ENCODE data around the gene CHRNA3.

The CHRNA3 gene

GRCh38 chr15:78651930-78652615 is 31.3 kb upstream of the CHRNA3 start:
- no peaks in the 10 kb centered on the region for H3K36me3 ChIP-seq (ENCODE audit: control insufficient read depth, insufficient read depth, low read length)
- no peak overlapping the region for H3K4me3 ChIP-seq (ENCODE audit: extremely low read depth, insufficient read depth, low read length, poor library complexity, severe bottlenecking)
- H3K27ac ChIP-seq (ENCODE audit: low read depth, low read length, severe bottlenecking): no peak overlapping the region
- WGBS, 2 experiments (ENCODE audit: insufficient coverage in 2 of 2): 92 to 100% methylated on average over 1 of the region's 1 CpG
- H3K4me1 ChIP-seq (ENCODE audit: control insufficient read depth, insufficient read depth, low read length, poor library complexity, severe bottlenecking): no peaks in the 10 kb centered on the region
- H3K9me3 ChIP-seq (ENCODE audit: control insufficient read depth, low read length): no peaks in the 10 kb centered on the region

- H3K9me3 ChIP-seq (ENCODE audit: control insufficient read depth, low read length): no peaks in the 10 kb centered on the region
- H3K27ac ChIP-seq (ENCODE audit: low read depth, low read length, severe bottlenecking): no peak overlapping the region
- H3K4me3 ChIP-seq (ENCODE audit: extremely low read depth, insufficient read depth, low read length, poor library complexity, severe bottlenecking): no peak overlapping the region
- no peaks in the 10 kb centered on the region for H3K36me3 ChIP-seq (ENCODE audit: control insufficient read depth, insufficient read depth, low read length)
- no peaks in the 10 kb centered on the region for H3K4me1 ChIP-seq (ENCODE audit: control insufficient read depth, insufficient read depth, low read length, poor library complexity, severe bottlenecking)
- 70 to 87% methylated on average over 3 of the region's 3 CpGs for WGBS, 2 experiments (ENCODE audit: insufficient coverage in 2 of 2)
Measured at GRCh38 chr15:78651007-78651406, 30.2 kb upstream of the CHRNA3 start.

GRCh38 chr15:78650022-78650421 is 29.2 kb upstream of the CHRNA3 start:
- no peaks in the 10 kb centered on the region for H3K4me1 ChIP-seq (ENCODE audit: control insufficient read depth, insufficient read depth, low read length, poor library complexity, severe bottlenecking)
- WGBS, 2 experiments (ENCODE audit: insufficient coverage in 2 of 2): 78 to 95% methylated on average over 4 of the region's 4 CpGs
- no peak overlapping the region for H3K4me3 ChIP-seq (ENCODE audit: extremely low read depth, insufficient read depth, low read length, poor library complexity, severe bottlenecking)
- H3K36me3 ChIP-seq (ENCODE audit: control insufficient read depth, insufficient read depth, low read length): no peaks in the 10 kb centered on the region
- no peaks in the 10 kb centered on the region for H3K9me3 ChIP-seq (ENCODE audit: control insufficient read depth, low read length)
- H3K27ac ChIP-seq (ENCODE audit: low read depth, low read length, severe bottlenecking): no peak overlapping the region

- H3K9me3 ChIP-seq (ENCODE audit: control insufficient read depth, low read length): no peaks in the 10 kb centered on the region
- no peak overlapping the region for H3K27ac ChIP-seq (ENCODE audit: low read depth, low read length, severe bottlenecking)
- peaks cover 4% of the 10 kb centered on the region for H3K4me1 ChIP-seq (ENCODE audit: control insufficient read depth, insufficient read depth, low read length, poor library complexity, severe bottlenecking)
- 78 to 90% methylated on average over 3 to 4 of the region's 4 CpGs for WGBS, 2 experiments (ENCODE audit: insufficient coverage in 2 of 2)
- H3K36me3 ChIP-seq (ENCODE audit: control insufficient read depth, insufficient read depth, low read length): no peaks in the 10 kb centered on the region
- H3K4me3 ChIP-seq (ENCODE audit: extremely low read depth, insufficient read depth, low read length, poor library complexity, severe bottlenecking): no peak overlapping the region
Measured at GRCh38 chr15:78645009-78645408, 24.2 kb upstream of the CHRNA3 start.

GRCh38 chr15:78642331-78642730 is 21.5 kb upstream of the CHRNA3 start:
- no peak overlapping the region for H3K4me3 ChIP-seq (ENCODE audit: extremely low read depth, insufficient read depth, low read length, poor library complexity, severe bottlenecking)
- H3K27ac ChIP-seq (ENCODE audit: low read depth, low read length, severe bottlenecking): no peak overlapping the region
- H3K4me1 ChIP-seq (ENCODE audit: control insufficient read depth, insufficient read depth, low read length, poor library complexity, severe bottlenecking): peaks cover 4% of the 10 kb centered on the region
- no peaks in the 10 kb centered on the region for H3K9me3 ChIP-seq (ENCODE audit: control insufficient read depth, low read length)
- 83 to 100% methylated on average over 1 of the region's 5 CpGs for WGBS, 2 experiments (ENCODE audit: insufficient coverage in 2 of 2)
- no peaks in the 10 kb centered on the region for H3K36me3 ChIP-seq (ENCODE audit: control insufficient read depth, insufficient read depth, low read length)

GRCh38 chr15:78641749-78642275 is 21.0 kb upstream of the CHRNA3 start:
- H3K4me3 ChIP-seq (ENCODE audit: extremely low read depth, insufficient read depth, low read length, poor library complexity, severe bottlenecking): no peak overlapping the region
- H3K4me1 ChIP-seq (ENCODE audit: control insufficient read depth, insufficient read depth, low read length, poor library complexity, severe bottlenecking): peaks cover 4% of the 10 kb centered on the region
- no peak overlapping the region for H3K27ac ChIP-seq (ENCODE audit: low read depth, low read length, severe bottlenecking)
- H3K36me3 ChIP-seq (ENCODE audit: control insufficient read depth, insufficient read depth, low read length): no peaks in the 10 kb centered on the region
- 37 to 45% methylated on average over 6 to 9 of the region's 11 CpGs for WGBS, 2 experiments (ENCODE audit: insufficient coverage in 2 of 2)
- H3K9me3 ChIP-seq (ENCODE audit: control insufficient read depth, low read length): no peaks in the 10 kb centered on the region

GRCh38 chr15:78641102-78641748 is 20.4 kb upstream of the CHRNA3 start, which contains the start of gene CHRNB4:
Gene CHRNB4, minus strand, starts transcription at chr15:78641210. Its CDS starts 77 bp downstream, at chr15:78641133.
- no peak within 1 kb of the TSS for H3K27ac ChIP-seq (ENCODE audit: low read depth, low read length, severe bottlenecking)
- no peaks in the 10 kb centered on the region for H3K36me3 ChIP-seq (ENCODE audit: control insufficient read depth, insufficient read depth, low read length)
- WGBS, 2 experiments (ENCODE audit: insufficient coverage in 2 of 2): 0 to 1% methylated on average over 41 to 47 of the region's 47 CpGs
- peaks cover 4% of the 10 kb centered on the region for H3K4me1 ChIP-seq (ENCODE audit: control insufficient read depth, insufficient read depth, low read length, poor library complexity, severe bottlenecking)
- no peaks in the 10 kb centered on the region for H3K9me3 ChIP-seq (ENCODE audit: control insufficient read depth, low read length)
- H3K4me3 ChIP-seq (ENCODE audit: extremely low read depth, insufficient read depth, low read length, poor library complexity, severe bottlenecking): peak within 1 kb of the TSS; percentile 45

- H3K9me3 ChIP-seq (ENCODE audit: control insufficient read depth, low read length): no peaks in the 10 kb centered on the region
- peaks cover 4% of the 10 kb centered on the region for H3K4me1 ChIP-seq (ENCODE audit: control insufficient read depth, insufficient read depth, low read length, poor library complexity, severe bottlenecking)
- H3K36me3 ChIP-seq (ENCODE audit: control insufficient read depth, insufficient read depth, low read length): no peaks in the 10 kb centered on the region
- H3K27ac ChIP-seq (ENCODE audit: low read depth, low read length, severe bottlenecking): no peak overlapping the region
- H3K4me3 ChIP-seq (ENCODE audit: extremely low read depth, insufficient read depth, low read length, poor library complexity, severe bottlenecking): peak overlapping the region; percentile 45
- 16 to 18% methylated on average over 11 to 20 of the region's 32 CpGs for WGBS, 2 experiments (ENCODE audit: insufficient coverage in 2 of 2)
Measured at GRCh38 chr15:78640527-78641101, 19.8 kb upstream of the CHRNA3 start.

- H3K27ac ChIP-seq (ENCODE audit: low read depth, low read length, severe bottlenecking): no peak overlapping the region
- no peaks in the 10 kb centered on the region for H3K9me3 ChIP-seq (ENCODE audit: control insufficient read depth, low read length)
- H3K4me1 ChIP-seq (ENCODE audit: control insufficient read depth, insufficient read depth, low read length, poor library complexity, severe bottlenecking): peaks cover 4% of the 10 kb centered on the region
- H3K36me3 ChIP-seq (ENCODE audit: control insufficient read depth, insufficient read depth, low read length): no peaks in the 10 kb centered on the region
- no peak overlapping the region for H3K4me3 ChIP-seq (ENCODE audit: extremely low read depth, insufficient read depth, low read length, poor library complexity, severe bottlenecking)
- WGBS, 2 experiments (ENCODE audit: insufficient coverage in 2 of 2): 0 to 53% methylated on average over 1 to 4 of the region's 4 CpGs
Measured at GRCh38 chr15:78638658-78639314, 18.0 kb upstream of the CHRNA3 start.

- no peak overlapping the region for H3K4me3 ChIP-seq (ENCODE audit: extremely low read depth, insufficient read depth, low read length, poor library complexity, severe bottlenecking)
- H3K27ac ChIP-seq (ENCODE audit: low read depth, low read length, severe bottlenecking): no peak overlapping the region
- 72 to 73% methylated on average over 2 to 3 of the region's 4 CpGs for WGBS, 2 experiments (ENCODE audit: insufficient coverage in 2 of 2)
- no peaks in the 10 kb centered on the region for H3K36me3 ChIP-seq (ENCODE audit: control insufficient read depth, insufficient read depth, low read length)
- peaks cover 4% of the 10 kb centered on the region for H3K4me1 ChIP-seq (ENCODE audit: control insufficient read depth, insufficient read depth, low read length, poor library complexity, severe bottlenecking)
- H3K9me3 ChIP-seq (ENCODE audit: control insufficient read depth, low read length): peaks cover 7% of the 10 kb centered on the region
Measured at GRCh38 chr15:78637776-78638435, 17.1 kb upstream of the CHRNA3 start.

Measured in mesodermal cell (in vitro differentiated cells).